Left ventricle myocardium inferior (tissue), 1 donor: Measurements from ENCODE around the gene CA9. TPM values are rescaled to one million over a fixed set of nuclear protein-coding genes. Genes with fewer than 3 reads are reported as not detected.

Source experiments
- DNase-seq: peaks from one replicate; pipeline ENCODE4 v3.0.0-alpha.2; 2020
- H3K27ac ChIP-seq: fragments of 200-600 bp; replicated peaks from 2 replicates; pipeline ENCODE4 v1.8.0; 2021
- H3K27me3 ChIP-seq: fragments of 200-600 bp; 2 replicates; pipeline ENCODE4 v1.8.0; 2021; ENCODE audit warnings: low read depth
- H3K36me3 ChIP-seq: fragments of 200-600 bp; 2 replicates; pipeline ENCODE4 v1.8.0; 2021
- H3K4me1 ChIP-seq: fragments of 200-600 bp; 2 replicates; pipeline ENCODE4 v1.8.0; 2021
- H3K4me3 ChIP-seq: fragments of 200-600 bp; 2 replicates; pipeline ENCODE4 v1.8.0; 2021; ENCODE audit warnings: mild to moderate bottlenecking, moderate library complexity
- H3K9me3 ChIP-seq: fragments of 200-600 bp; replicated peaks from 2 replicates; pipeline ENCODE4 v1.8.0; 2021
- CTCF ChIP-seq: fragments of 200-600 bp; IDR thresholded peaks from 2 replicates; pipeline ENCODE4 v1.8.0; 2021; ENCODE audit warnings: antibody characterized with exemption, mild to moderate bottlenecking, borderline replicate concordance
- intact Hi-C: fragments of 100-400 bp; cut with micrococcal nuclease; formaldehyde crosslinking; loops from one replicate; pipeline ENCODE4 v1.11.0; 2022
- total RNA-seq: library from RNA; stranded (reverse); fragmentation: NEBNext Ultra II Directional; extraction: Animal tissue kit (Norgen Biotek cat#: 25700); gene quantifications from one replicate; pipeline ENCODE4 v1.2.1, GENCODE V29; 2021
- donor health status: DM: no; HTN: yes; CAD: no; lungs with severe emphysema.

The CA9 gene
- total RNA-seq, 1 donor from 2014 or later, result not detected

- H3K36me3 ChIP-seq, result no peaks in the 10 kb centered on the region
- no peaks in the 10 kb centered on the region for H3K9me3 ChIP-seq
- no peak for DNase-seq
- H3K27me3 ChIP-seq, result no peaks in the 10 kb centered on the region
- H3K4me3 ChIP-seq, result no peak within 1 kb of the TSS
- intact Hi-C loops, result no loop called here
- TF ChIP-seq CTCF, result no peak
- peaks cover 13% of the 10 kb centered on the region for H3K4me1 ChIP-seq
- H3K27ac ChIP-seq, result no peak within 1 kb of the TSS
These were observed 23.2 kb upstream of the CA9 start, which contains the start of gene SIT1 for GRCh38 chr9:35650341-35651158. TSS of gene SIT1 (minus strand) at chr9:35650931. CDS start at chr9:35650853, 78 bp downstream.

GRCh38 chr9:35651956-35652828 is 21.5 kb upstream of the CA9 start:
- TF ChIP-seq CTCF, result no peak
- Histone ChIP-seq H3K4me1 (peaks cover 7% of the 10 kb centered on the region), H3K36me3 (no peaks in the 10 kb centered on the region), H3K9me3 (no peaks in the 10 kb centered on the region), H3K27ac (no peak overlapping the region), H3K4me3 (no peak overlapping the region), H3K27me3 (no peaks in the 10 kb centered on the region)
- intact Hi-C loops, result no loop called here
- no peak for DNase-seq

GRCh38 chr9:35652829-35653209 is 20.9 kb upstream of the CA9 start:
- Histone ChIP-seq H3K4me3 (no peak overlapping the region), H3K9me3 (no peaks in the 10 kb centered on the region), H3K4me1 (peaks cover 8% of the 10 kb centered on the region), H3K27ac (no peak overlapping the region), H3K36me3 (no peaks in the 10 kb centered on the region), H3K27me3 (no peaks in the 10 kb centered on the region)
- DNase-seq, result no peak
- TF ChIP-seq CTCF, result no peak
- intact Hi-C loops, result no loop called here

DNA sequence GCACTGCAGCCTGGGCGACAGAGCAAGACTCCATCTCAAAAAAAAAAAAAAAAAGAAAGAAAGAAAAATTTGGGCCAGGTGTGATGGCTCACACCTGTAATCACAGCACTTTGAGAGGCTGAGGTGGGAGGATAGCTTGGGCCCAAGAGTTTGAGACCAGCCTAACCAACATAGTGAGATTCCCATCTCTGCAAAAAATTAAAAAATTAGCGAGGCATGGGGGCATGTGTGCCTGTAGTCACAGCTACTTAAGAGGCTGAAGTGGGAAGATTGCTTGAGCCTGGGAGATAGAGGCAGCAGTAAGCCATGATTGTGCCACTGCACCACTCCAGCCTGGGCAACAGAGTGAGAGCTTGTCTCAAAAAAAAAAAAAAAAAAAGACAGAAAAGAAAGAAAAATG is 20.1 kb upstream of the CA9 start:
- no peak for DNase-seq
- Histone ChIP-seq H3K4me3 (no peak overlapping the region), H3K9me3 (no peaks in the 10 kb centered on the region), H3K4me1 (peaks cover 13% of the 10 kb centered on the region), H3K27me3 (no peaks in the 10 kb centered on the region), H3K27ac (no peak overlapping the region), H3K36me3 (no peaks in the 10 kb centered on the region)
- TF ChIP-seq CTCF, result no peak
- intact Hi-C loops, result no loop called here

GRCh38 chr9:35656348-35656747 is 17.4 kb upstream of the CA9 start:
- no peaks in the 10 kb centered on the region for H3K27me3 ChIP-seq
- H3K4me3 ChIP-seq, result no peak overlapping the region
- peaks cover 11% of the 10 kb centered on the region for H3K36me3 ChIP-seq
- intact Hi-C loops, result loop anchor here (5.0 kb wide), 1 partner anchor 36 kb away; no protein-coding TSS in a partner anchor
- no peak for TF ChIP-seq CTCF
- peak overlapping the region; percentile 99 for H3K27ac ChIP-seq
- DNase-seq, result no peak
- no peaks in the 10 kb centered on the region for H3K9me3 ChIP-seq
- H3K4me1 ChIP-seq, result peaks cover 40% of the 10 kb centered on the region
